ENCODE results near the gene TNFRSF21.

GRCh38 chr6:47240277-47240890 lies 69.3 kb downstream of the TNFRSF21 start:
- TF ChIP-seq CTCF (IDR thresholded peaks at IDR 0.05; ENCODE audit: control extremely low read depth in 1 of 3, insufficient read depth in 1 of 3, low read depth in 1 of 3, low read length in 3 of 3) (no peak), RAD21 (IDR thresholded peaks at IDR 0.05 in 1 of 2, conservative IDR thresholded peaks at IDR 0.05 in 1 of 2; ENCODE audit: low read depth in 2 of 2, low read length in 2 of 2) (no peak), YY1 (IDR thresholded peaks at IDR 0.05; ENCODE audit: low read depth, low read length) (no peak)
